ENCODE data around the gene PCGF3. TPM values are rescaled to one million over a fixed set of nuclear protein-coding genes. Genes with fewer than 3 reads are reported as not detected.
"Not testable (repeated sequence)": the region's sequence is repeated elsewhere in the genome, so short reads cannot be mapped to it uniquely, and the experiment has no call there.

Gene PCGF3
- total RNA-seq, 2 experiments from 2014 or later = 24.7 to 25.9 TPM

DNA sequence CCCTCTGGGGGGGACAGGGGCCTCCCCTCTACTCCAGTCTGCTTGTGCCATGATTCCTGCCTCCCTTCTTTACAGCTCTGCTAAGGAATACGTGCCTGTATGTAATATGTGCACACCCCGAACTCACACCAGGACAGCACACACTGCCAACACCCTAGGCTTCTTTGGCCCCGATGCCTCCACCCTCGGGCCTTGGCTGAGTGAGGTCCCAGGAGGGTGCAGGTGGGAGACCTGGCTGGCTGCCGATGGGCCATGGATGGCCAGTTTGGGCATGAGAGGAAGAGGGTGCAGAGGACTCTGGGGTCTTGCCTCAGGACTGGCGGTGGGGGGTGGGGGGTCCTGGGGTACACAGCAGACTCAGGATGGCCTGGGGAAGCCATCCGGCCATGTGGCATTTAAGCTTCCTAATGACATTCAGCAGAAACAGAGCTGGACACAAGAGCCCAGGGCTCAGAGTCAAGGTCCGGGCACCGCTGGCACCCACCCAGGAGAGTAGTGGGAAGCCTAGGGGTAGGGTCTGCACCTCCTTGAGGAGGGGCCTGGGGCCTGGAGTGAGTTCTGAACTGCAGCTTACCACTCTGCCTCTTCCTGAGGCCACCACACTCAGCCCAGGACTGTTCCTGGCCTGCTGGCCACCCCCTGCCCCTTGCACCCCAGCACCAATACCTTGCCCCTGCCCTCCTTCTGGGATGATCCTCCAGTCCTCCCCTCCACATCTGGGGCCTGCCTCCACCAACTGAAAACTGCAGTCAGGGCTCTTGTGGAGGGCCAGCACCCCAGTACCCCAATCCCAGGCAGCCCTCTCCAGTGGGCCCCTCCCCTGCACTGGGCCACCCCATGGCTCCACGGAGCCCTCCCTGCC, 2.1 kb upstream of the PCGF3 start:
- Mint-ChIP-seq H3K9me3 (no peaks in the 10 kb centered on the region), H3K4me3 (no peak overlapping the region), H3K27ac (no peak overlapping the region), H3K36me3 (ENCODE audit: low read depth) (no peaks in the 10 kb centered on the region), H3K27me3 (ENCODE audit: low read depth) (no peaks in the 10 kb centered on the region), H3K4me1 (ENCODE audit: low read depth) (peaks cover 9% of the 10 kb centered on the region)
- intact Hi-C loops (cut with micrococcal nuclease) = loop anchor here (2.0 kb wide), 1 partner anchor 545 kb away; the partner anchor contains the start of gene CTBP1
- DNase-seq = no peak
- CTCF ChIA-PET = no interaction called here

DNA sequence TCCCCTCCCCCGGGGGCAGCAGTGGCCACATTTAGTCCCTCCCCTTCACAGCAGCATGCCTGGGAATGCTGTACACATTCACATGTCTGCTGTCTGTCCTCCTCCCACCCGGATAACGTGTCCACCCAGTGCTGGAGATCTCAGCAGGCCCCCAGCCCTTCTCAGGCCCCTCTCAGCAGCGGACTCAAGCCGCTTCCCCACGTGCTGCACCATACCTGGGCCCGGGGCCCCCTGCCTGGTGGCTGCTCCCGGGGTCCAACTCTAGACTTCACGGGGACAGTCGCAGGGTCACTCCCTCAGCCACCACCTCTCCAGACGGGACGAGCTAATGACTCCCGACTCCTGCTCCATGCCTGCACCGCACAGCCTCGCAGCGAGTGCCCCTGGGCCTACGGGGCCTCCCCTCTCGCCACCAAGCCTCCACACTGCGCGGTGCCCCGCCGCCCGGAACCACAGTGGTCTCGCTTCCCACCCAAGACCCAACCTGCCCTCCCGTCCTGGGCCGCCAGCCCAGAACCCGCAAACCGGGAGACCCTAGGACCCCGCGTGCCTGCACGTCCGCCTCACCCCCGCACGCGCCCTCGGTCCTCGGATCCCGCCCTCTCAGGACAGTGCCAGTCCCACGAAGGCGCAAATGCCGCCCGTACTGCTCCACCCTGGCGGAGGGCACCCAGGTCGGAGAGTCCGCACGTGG, 1.3 kb upstream of the PCGF3 start:
- intact Hi-C loops (cut with micrococcal nuclease) = loop anchor here (2.0 kb wide), 1 partner anchor 544 kb away; the partner anchor contains the start of gene CTBP1
- Mint-ChIP-seq H3K9me3 (no peaks in the 10 kb centered on the region), H3K27ac (no peak overlapping the region), H3K4me1 (ENCODE audit: low read depth) (peaks cover 11% of the 10 kb centered on the region), H3K36me3 (ENCODE audit: low read depth) (no peaks in the 10 kb centered on the region), H3K27me3 (ENCODE audit: low read depth) (no peaks in the 10 kb centered on the region), H3K4me3 (no peak overlapping the region)
- CTCF ChIA-PET = no interaction called here
- no peak for DNase-seq

DNA sequence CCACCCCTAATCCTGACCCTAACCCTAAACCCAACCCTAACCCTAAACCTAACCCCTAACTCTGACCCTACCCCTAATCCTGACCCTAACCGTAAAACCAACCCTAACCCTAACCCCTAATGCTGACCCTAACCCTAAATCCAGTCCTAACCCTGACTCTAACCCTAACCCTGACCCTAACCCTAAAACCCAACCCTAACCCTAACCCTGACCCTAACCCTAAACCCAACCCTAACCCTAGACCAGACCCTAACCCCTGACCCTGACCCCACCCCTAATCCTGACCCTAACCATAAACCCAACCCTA, 708 bp upstream of the PCGF3 start:
- Mint-ChIP-seq H3K27me3 (ENCODE audit: low read depth) (no peaks in the 10 kb centered on the region), H3K9me3 (no peaks in the 10 kb centered on the region), H3K4me3 (peak overlapping the region; percentile 76), H3K36me3 (ENCODE audit: low read depth) (no peaks in the 10 kb centered on the region), H3K27ac (no peak overlapping the region), H3K4me1 (ENCODE audit: low read depth) (peaks cover 11% of the 10 kb centered on the region)
- intact Hi-C loops (cut with micrococcal nuclease) = loop anchor here (1.0 to 5.0 kb wide), 7 partner anchors 31 to 977 kb away; partner anchors contain the start of genes ATP5ME, CTBP1, DGKQ and FAM53A
- no peak for DNase-seq
- CTCF ChIA-PET = no interaction called here

DNA sequence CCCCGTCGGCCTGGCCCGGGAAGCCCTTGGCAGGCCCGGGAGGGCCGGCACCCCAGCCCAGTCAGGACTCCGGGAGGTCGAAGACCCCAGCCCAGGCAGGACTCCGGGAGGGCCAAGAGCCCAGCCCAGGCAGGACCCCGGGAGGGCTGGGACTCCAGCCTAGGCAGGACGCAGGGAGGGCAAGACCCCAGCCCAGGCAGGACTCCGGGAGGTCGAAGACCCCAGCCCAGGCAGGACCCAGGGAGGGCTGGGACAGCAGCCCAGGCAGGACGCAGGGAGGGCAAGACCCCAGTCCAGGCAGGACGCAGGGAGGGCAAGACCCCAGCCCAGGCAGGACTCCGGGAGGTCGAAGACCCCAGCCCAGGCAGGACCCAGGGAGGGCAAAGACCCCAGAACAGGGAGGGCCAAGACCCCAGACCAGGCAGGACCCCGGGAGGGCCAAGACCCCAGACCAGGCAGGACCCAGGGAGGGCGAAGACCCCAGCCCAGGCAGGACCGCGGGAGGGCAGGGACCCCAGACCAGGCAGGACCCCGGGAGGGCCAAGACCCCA, 526 bp downstream of the PCGF3 start:
- H3K9me3 Mint-ChIP-seq; H3K27ac Mint-ChIP-seq; CTCF ChIA-PET; H3K36me3 Mint-ChIP-seq (ENCODE audit: low read depth); H3K27me3 Mint-ChIP-seq (ENCODE audit: low read depth); DNase-seq: not testable (repeated sequence)
- H3K4me1 Mint-ChIP-seq (ENCODE audit: low read depth) = peaks cover 16% of the 10 kb centered on the region
- H3K4me3 Mint-ChIP-seq = peak overlapping the region; percentile 76
- intact Hi-C loops (cut with micrococcal nuclease) = loop anchor here (5.0 kb wide), 1 partner anchor 976 kb away; the partner anchor contains the start of gene FAM53A

DNA sequence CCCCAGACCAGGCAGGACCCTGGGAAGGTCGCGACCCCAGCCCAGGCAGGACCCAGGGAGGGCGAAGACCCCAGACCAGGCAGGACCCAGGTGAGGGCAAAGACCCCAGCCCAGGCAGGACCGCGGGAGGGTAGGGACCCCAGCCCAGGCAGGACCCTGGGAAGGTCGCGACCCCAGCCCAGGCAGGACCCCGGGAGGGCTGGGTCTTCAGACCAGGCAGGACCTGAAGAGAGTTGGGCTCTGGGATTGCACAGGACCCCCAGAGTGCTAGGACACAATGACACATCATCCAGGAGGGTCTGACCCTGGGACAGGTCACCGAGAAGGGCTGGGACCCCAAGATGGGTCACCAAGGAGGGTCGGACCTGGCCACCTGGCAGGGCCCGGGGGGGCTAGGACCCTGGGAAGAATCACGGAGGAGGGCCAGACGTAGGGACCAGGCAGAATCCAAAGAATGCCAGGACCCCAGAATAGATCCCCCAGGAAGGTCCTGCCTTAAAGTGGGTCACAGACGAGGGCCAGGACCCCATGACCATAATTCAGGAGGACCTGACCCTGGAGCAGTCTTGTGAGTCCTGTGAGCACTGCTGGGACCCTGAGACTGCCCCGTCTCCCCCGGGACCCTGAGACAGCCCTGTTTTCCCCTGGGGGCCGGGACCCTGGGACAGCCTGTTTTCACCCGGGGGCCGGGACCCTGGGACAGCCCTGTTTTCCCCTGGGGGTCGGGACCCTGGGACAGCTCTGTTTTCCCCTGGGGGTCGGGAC, 1.4 kb downstream of the PCGF3 start:
- Mint-ChIP-seq H3K4me1 (ENCODE audit: low read depth) (peaks cover 16% of the 10 kb centered on the region), H3K4me3 (no peak overlapping the region), H3K36me3 (ENCODE audit: low read depth) (no peaks in the 10 kb centered on the region), H3K27me3 (ENCODE audit: low read depth) (no peaks in the 10 kb centered on the region), H3K27ac (no peak overlapping the region), H3K9me3 (no peaks in the 10 kb centered on the region)
- DNase-seq = no peak
- intact Hi-C loops (cut with micrococcal nuclease) = loop anchor here (5.0 kb wide), 1 partner anchor 975 kb away; the partner anchor contains the start of gene FAM53A
- CTCF ChIA-PET = interaction anchor here (0.6 kb wide), 1 partner anchor 67 kb away, joined by 3 read pairs; no protein-coding TSS in a partner anchor

DNA sequence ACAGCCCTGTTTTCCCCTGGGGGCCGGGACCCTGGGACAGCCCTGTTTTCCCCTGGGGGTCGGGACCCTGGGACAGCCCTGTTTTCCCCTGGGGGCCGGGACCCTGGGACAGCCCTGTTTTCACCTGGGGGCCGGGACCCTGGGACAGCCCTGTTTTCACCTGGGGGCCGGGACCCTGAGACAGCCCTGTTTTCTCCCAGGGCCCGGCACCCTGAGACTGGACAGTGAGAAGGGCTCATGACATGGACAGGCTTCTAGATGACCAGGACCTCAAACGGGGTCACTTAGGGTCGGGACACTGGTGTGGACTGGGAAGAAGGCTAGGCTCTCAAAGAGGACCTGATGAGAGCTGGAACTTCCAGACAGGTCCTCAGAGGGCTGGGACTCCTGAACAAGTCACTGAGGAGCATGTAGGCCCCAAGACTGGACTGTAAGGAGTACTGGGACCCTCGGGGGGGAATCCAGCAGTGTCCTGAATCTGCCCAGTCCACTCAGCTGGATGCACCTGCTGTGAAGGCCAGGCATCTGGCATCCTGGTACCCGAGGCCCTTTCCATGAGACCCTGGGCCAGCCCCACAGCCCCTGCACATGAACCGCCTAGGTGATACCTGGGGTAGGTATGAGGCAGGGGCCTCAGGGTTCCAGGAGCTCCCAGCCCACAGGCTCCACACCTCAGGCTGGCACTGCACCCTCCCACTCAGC, 2.4 kb downstream of the PCGF3 start:
- intact Hi-C loops (cut with micrococcal nuclease) = loop anchor here (5.0 kb wide), 1 partner anchor 974 kb away; the partner anchor contains the start of gene FAM53A
- no peaks in the 10 kb centered on the region for H3K9me3 Mint-ChIP-seq
- H3K4me3 Mint-ChIP-seq = no peak overlapping the region
- H3K4me1 Mint-ChIP-seq (ENCODE audit: low read depth) = peaks cover 16% of the 10 kb centered on the region
- H3K27ac Mint-ChIP-seq = no peak overlapping the region
- CTCF ChIA-PET = interaction anchor here (0.6 kb wide), 1 partner anchor 68 kb away, joined by 3 read pairs; no protein-coding TSS in a partner anchor
- no peaks in the 10 kb centered on the region for H3K27me3 Mint-ChIP-seq (ENCODE audit: low read depth)
- H3K36me3 Mint-ChIP-seq (ENCODE audit: low read depth) = no peaks in the 10 kb centered on the region
- no peak for DNase-seq

DNA sequence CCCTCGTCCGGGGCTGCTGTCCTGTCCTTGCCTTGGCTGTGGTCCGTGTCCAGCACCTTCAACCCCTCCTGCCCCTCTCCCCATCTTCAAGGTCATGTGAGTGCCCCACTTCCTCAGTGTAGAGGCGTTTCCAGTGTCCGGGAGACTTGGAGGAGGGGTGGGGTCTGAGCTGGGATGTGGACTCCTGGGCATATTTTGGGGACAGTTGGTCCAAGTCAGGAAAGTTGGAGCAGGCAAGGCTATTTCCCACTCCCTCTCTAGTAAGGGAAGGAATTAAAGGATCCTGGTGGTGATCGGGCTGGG, 3.0 kb downstream of the PCGF3 start:
- Mint-ChIP-seq H3K27ac (no peak overlapping the region), H3K27me3 (ENCODE audit: low read depth) (no peaks in the 10 kb centered on the region), H3K4me1 (ENCODE audit: low read depth) (peaks cover 16% of the 10 kb centered on the region), H3K36me3 (ENCODE audit: low read depth) (no peaks in the 10 kb centered on the region), H3K9me3 (no peaks in the 10 kb centered on the region), H3K4me3 (no peak overlapping the region)
- no peak for DNase-seq
- intact Hi-C loops (cut with micrococcal nuclease) = loop anchor here (5.0 kb wide), 1 partner anchor 974 kb away; the partner anchor contains the start of gene FAM53A
- CTCF ChIA-PET = no interaction called here

DNA sequence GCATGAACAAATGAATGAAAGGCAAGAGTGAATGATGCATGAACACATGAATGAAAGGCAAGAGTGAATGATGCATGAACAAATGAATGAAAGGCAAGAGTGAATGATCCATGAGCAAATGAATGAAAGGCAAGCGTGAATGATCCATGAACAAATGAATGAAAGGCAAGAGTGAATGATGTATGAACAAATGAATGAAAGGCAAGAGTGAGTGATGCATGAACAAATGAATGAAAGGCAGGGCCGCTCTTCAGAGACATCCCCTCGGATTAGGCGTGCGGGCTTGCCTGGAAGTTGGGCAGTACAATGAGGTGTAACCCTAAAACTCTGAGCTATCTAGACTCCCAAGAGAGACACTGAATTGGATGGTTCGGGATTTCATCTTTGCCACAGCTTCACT, 3.7 kb downstream of the PCGF3 start:
- DNase-seq = no peak
- Mint-ChIP-seq H3K36me3 (ENCODE audit: low read depth) (no peaks in the 10 kb centered on the region), H3K4me1 (ENCODE audit: low read depth) (peaks cover 17% of the 10 kb centered on the region), H3K27me3 (ENCODE audit: low read depth) (no peaks in the 10 kb centered on the region), H3K9me3 (no peaks in the 10 kb centered on the region), H3K4me3 (no peak overlapping the region), H3K27ac (no peak overlapping the region)
- CTCF ChIA-PET = interaction anchor here (1.4 kb wide), 1 partner anchor 12 kb away, joined by 4 read pairs; no protein-coding TSS in a partner anchor
- intact Hi-C loops (cut with micrococcal nuclease) = loop anchor here (5.0 kb wide), 1 partner anchor 973 kb away; the partner anchor contains the start of gene FAM53A

DNA sequence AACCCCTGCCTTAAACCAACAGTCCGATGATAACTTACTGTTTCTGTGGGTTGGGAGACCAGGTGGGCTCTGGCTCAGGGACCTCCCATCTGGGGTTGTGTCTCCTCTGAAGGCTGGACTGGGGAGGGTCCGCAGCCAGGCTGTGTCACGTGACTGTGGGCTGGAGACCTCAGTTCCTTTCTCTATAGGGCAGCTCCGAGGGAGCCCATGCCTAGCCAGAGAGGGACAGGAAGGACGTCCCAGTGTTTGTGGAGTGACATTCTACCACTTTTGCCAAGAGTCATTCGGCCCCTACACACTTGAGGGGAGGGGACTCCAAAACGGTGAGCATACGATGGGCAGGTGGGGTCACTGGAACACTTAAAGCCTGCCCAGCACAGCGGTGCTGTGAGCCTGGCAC, 4.5 kb downstream of the PCGF3 start:
- CTCF ChIA-PET = interaction anchor here (1.4 kb wide), 1 partner anchor 12 kb away, joined by 4 read pairs; no protein-coding TSS in a partner anchor
- H3K4me1 Mint-ChIP-seq (ENCODE audit: low read depth) = peaks cover 21% of the 10 kb centered on the region

DNA sequence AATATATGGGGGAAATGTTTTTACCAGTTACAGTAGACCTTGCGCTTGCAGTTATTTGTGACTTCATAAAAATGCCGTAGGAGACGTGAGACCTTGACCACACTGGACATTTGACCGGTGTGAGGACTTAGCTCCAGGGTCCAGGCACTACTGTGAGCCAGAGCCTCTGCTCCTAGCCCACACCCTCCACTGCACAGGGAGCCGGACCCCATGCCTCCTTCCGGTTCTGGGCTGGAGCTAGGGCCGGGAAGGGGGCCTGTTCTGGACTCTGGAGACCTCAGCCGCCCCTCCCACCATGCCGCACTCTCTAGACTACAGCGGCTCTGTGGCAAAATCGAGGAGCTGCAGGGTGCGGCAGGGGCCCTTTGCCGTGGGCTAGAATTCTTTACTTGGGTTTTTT, 5.3 kb downstream of the PCGF3 start:
- H3K27ac Mint-ChIP-seq = no peak overlapping the region

More for the DNA sequence above, 4.5 kb downstream of the PCGF3 start:
- H3K27me3 Mint-ChIP-seq (ENCODE audit: low read depth) = no peaks in the 10 kb centered on the region
- H3K27ac Mint-ChIP-seq = no peak overlapping the region
- no peaks in the 10 kb centered on the region for H3K9me3 Mint-ChIP-seq
- DNase-seq = no peak
- no peak overlapping the region for H3K4me3 Mint-ChIP-seq
- intact Hi-C loops (cut with micrococcal nuclease) = no loop called here
- no peaks in the 10 kb centered on the region for H3K36me3 Mint-ChIP-seq (ENCODE audit: low read depth)

DNA sequence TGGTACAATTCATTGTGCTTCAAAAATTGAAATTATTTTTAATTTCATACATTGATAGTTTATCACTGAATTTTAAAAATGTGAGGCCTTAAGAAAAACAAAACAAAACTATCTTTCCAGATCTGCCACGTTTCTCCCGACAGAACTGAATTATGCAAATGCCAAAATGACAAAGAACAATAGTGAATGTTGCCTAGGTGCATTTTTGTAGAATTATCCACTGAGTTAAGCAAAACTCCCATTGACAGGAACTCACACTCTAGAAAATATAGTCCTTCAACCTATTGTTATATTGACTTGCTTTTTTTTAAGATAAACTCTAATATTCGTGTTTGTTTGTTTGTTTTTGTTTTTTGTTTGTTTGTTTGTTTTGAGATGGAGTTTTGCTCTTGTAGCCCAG, 6.5 kb downstream of the PCGF3 start:
- DNase-seq = no peak
- Mint-ChIP-seq H3K9me3 (no peaks in the 10 kb centered on the region), H3K4me3 (no peak overlapping the region), H3K36me3 (ENCODE audit: low read depth) (no peaks in the 10 kb centered on the region), H3K27ac (no peak overlapping the region), H3K27me3 (ENCODE audit: low read depth) (no peaks in the 10 kb centered on the region), H3K4me1 (ENCODE audit: low read depth) (peaks cover 21% of the 10 kb centered on the region)
- CTCF ChIA-PET = no interaction called here
- intact Hi-C loops (cut with micrococcal nuclease) = no loop called here

More for the DNA sequence above, 5.3 kb downstream of the PCGF3 start:
- Mint-ChIP-seq H3K36me3 (ENCODE audit: low read depth) (no peaks in the 10 kb centered on the region), H3K4me1 (ENCODE audit: low read depth) (peaks cover 21% of the 10 kb centered on the region), H3K4me3 (no peak overlapping the region), H3K27me3 (ENCODE audit: low read depth) (no peaks in the 10 kb centered on the region), H3K9me3 (no peaks in the 10 kb centered on the region)
- intact Hi-C loops (cut with micrococcal nuclease) = no loop called here
- CTCF ChIA-PET = interaction anchor here (0.6 kb wide), 1 partner anchor 640 kb away, joined by 3 read pairs; no protein-coding TSS in a partner anchor
- DNase-seq = no peak

Data from activated naive CD4-positive, alpha-beta T cell treated with anti-CD3 and anti-CD28 coated beads for 36 hours (primary cell).